SJCRH30 (cell line): ENCODE data around the gene MACC1. TPM values are rescaled to one million over a fixed set of nuclear protein-coding genes. Genes with fewer than 3 reads are reported as not detected.
"Not testable (repeated sequence)": the region's sequence is repeated elsewhere in the genome, so short reads cannot be mapped to it uniquely, and the experiment has no call there.

ENCODE experiments used
- DNase-seq, 2 experiments: peaks; one replicate each; pipeline ENCODE4 v3.0.0-alpha.2; 2015 to 2020
- H3K27ac ChIP-seq: fragments of 250-450 bp; sonication (Bioruptor Pico); 2 replicates; pipeline ENCODE4 v1.5.1; 2020; ENCODE audit warnings: mild to moderate bottlenecking, moderate library complexity
- H3K27me3 ChIP-seq: fragments of 250-450 bp; sonication (Bioruptor Pico); 2 replicates; pipeline ENCODE4 v1.5.1; 2020; ENCODE audit warnings: mild to moderate bottlenecking, moderate library complexity
- H3K36me3 ChIP-seq: fragments of 250-450 bp; sonication (Bioruptor Pico); 2 replicates; pipeline ENCODE4 v1.5.1; 2020; ENCODE audit warnings: mild to moderate bottlenecking, moderate library complexity
- H3K4me1 ChIP-seq: fragments of 250-450 bp; sonication (Bioruptor Pico); 2 replicates; pipeline ENCODE4 v1.5.1; 2020; ENCODE audit warnings: mild to moderate bottlenecking, moderate library complexity
- H3K4me3 ChIP-seq: fragments of 250-450 bp; sonication (Bioruptor Pico); 2 replicates; pipeline ENCODE4 v1.5.1; 2020; ENCODE audit warnings: mild to moderate bottlenecking, moderate library complexity
- H3K9me3 ChIP-seq: fragments of 250-450 bp; sonication (Bioruptor Pico); replicated peaks from 2 replicates; pipeline ENCODE4 v1.5.1; 2020; ENCODE audit warnings: mild to moderate bottlenecking, moderate library complexity
- total RNA-seq: library from RNA; depleted of rRNA; stranded (reverse); fragments of >200 nt; shearing (Covaris generic); gene quantifications from 2 replicates; pipeline ENCODE4 v1.2.3, GENCODE V29; 2014

The MACC1 gene
- total RNA-seq, 1 experiment from 2014 or later, result 0.08 TPM

DNA sequence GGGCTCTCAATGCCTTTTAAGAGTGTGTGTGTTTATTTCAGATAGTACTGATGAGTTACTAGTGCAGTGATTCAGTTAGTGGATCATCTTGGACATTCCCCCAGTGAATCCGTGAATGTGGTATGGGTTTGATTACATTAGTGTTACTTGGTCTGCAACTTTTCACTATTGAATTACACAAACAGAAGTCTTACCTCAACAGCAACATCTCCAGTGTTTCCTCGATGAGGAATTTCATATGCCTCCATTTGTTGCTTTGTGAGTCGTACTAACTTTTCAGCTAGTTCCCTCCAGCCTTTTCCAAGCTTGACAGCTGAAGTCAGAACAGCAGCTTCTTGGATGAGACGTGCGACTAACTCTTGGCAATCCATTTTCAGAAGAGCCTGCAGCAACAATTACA lies 63.2 kb downstream of the MACC1 start:
- Histone ChIP-seq H3K9me3 (no peaks in the 10 kb centered on the region), H3K4me1 (no peaks in the 10 kb centered on the region), H3K36me3 (no peaks in the 10 kb centered on the region), H3K4me3 (no peak overlapping the region), H3K27me3 (no peaks in the 10 kb centered on the region), H3K27ac (no peak overlapping the region)
- DNase-seq, result no peak

DNA sequence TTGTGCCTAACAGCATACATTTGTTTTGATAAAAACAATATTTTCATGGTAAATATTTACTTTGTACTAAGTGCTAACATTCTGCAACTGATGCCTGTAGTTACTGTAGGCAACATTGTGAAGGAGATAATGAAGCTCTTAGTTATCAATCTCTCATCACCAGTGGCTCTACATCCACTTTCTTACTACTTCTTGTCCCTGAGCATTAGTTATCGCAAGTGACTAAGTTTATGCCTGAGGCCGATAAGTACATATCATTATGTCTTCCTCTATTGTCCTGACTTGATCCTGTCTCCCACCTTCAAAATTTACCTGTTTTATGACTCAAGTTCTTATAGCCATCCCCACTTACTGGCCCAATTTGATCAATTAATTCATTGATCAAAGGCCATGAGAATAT lies 63.6 kb downstream of the MACC1 start:
- Histone ChIP-seq H3K4me3 (no peak overlapping the region), H3K9me3 (no peaks in the 10 kb centered on the region), H3K27me3 (no peaks in the 10 kb centered on the region), H3K27ac (no peak overlapping the region), H3K36me3 (no peaks in the 10 kb centered on the region), H3K4me1 (no peaks in the 10 kb centered on the region)
- DNase-seq, result no peak

DNA sequence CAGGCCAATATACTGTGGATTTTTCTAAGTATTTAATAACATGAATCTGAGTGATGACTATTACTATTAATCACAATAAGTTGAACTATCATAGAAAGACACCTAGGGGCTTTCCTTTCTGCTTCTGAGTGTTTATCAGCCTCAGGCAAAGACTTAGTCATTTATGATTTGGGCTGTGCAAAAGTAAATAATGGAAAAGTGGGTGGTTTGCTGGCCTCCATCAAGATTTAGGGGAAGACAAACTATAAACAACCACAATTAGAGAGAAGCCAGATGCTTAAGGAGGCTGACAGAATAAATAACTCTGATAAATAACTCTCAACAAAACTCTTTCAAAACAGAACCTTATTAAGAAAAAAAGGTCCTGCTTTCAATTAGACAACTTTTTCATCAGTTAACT lies 64.7 kb downstream of the MACC1 start:
- DNase-seq, result no peak
- no peaks in the 10 kb centered on the region for H3K36me3 ChIP-seq
- no peaks in the 10 kb centered on the region for H3K9me3 ChIP-seq
- no peaks in the 10 kb centered on the region for H3K4me1 ChIP-seq
- H3K27me3 ChIP-seq, result no peaks in the 10 kb centered on the region
- no peak overlapping the region for H3K27ac ChIP-seq
- H3K4me3 ChIP-seq, result no peak overlapping the region

DNA sequence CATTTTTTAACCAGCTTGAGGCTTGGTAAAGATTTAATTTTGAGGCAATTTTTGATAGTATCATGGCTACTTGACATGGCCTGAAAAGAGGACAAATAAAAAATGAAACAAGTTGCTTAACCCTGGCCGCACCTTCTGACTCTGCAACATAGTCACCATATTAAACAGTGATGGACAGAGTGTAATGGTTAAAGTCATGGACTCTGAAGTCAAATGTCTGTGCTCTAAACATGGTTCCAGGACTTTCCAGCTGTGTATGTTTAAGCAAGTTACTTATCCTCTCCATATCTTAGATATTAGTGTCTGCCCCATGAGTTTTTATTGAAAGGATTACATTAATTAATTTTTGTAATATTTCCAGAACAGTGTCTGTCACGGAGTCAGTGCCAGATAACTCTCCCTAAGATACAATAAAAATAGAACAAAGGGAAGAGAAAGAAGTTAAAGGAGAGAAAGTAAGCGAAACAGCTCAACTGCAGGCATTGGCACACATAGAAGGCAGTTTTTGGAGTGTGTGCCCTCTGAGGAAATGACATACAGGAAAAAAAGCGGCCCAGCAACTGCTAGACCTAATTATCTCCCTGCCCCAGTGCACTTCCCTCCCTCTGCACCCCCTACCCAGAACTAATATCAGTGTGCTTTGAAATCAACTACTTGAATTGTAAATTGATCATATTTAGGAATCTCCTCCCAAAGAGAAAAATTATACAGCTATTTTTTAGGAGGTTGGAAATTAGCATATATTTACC lies 65.3 kb downstream of the MACC1 start:
- H3K27me3 ChIP-seq, result no peaks in the 10 kb centered on the region
- no peak overlapping the region for H3K4me3 ChIP-seq
- H3K36me3 ChIP-seq, result no peaks in the 10 kb centered on the region
- H3K4me1 ChIP-seq, result no peaks in the 10 kb centered on the region
- H3K9me3 ChIP-seq, result no peaks in the 10 kb centered on the region
- H3K27ac ChIP-seq, result no peak overlapping the region
- DNase-seq, result no peak

DNA sequence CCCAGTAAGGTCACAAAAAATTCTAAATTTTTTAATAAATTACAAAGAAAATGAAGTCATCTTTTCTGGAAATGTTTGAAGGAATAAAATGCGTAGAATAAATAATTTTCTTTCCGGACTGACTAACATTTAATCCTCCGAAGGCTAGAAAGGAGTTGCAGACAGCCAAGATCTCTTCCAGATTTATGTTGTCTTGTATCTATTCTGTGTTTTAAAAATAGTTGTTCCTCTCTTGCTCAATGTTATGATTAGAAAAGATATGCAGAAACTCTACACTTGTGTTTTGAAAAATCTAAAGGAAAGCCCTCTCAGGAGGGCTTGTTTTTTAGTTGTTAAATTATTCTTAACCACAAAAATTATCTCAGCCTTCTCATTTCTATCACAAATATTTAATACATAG lies 70.7 kb downstream of the MACC1 start:
- Histone ChIP-seq H3K4me3 (no peak overlapping the region), H3K36me3 (no peaks in the 10 kb centered on the region), H3K9me3 (no peaks in the 10 kb centered on the region), H3K27ac (no peak overlapping the region), H3K4me1 (0 out of 2 replicates have a peak, but pooled peaks cover 3% of the 10 kb centered on the region), H3K27me3 (no peaks in the 10 kb centered on the region)
- DNase-seq, result no peak

DNA sequence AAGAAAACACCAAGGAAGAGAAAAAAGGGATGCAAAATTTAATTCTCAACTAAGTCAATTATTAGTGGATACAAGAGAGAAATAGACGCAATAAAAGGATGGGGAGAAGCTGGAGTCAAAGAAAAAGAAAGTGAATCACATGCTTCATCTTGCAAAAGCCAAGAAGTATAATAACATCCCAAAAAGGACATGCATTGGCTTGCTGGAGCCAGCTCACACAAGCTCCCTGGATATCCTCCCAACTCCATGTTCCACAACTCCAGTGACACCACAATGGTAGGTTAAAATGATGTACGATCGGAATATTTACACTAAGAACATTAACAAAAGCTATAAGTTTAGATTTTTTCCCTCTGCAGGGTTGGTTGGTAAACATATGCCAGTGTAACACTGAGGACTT lies 72.4 kb downstream of the MACC1 start:
- no peaks in the 10 kb centered on the region for H3K27me3 ChIP-seq
- H3K4me1 ChIP-seq, result 0 out of 2 replicates have a peak, but pooled peaks cover 3% of the 10 kb centered on the region
- H3K27ac ChIP-seq, result no peak overlapping the region
- no peak overlapping the region for H3K4me3 ChIP-seq
- H3K36me3 ChIP-seq, result no peaks in the 10 kb centered on the region
- no peak for DNase-seq
- H3K9me3 ChIP-seq, result no peaks in the 10 kb centered on the region

DNA sequence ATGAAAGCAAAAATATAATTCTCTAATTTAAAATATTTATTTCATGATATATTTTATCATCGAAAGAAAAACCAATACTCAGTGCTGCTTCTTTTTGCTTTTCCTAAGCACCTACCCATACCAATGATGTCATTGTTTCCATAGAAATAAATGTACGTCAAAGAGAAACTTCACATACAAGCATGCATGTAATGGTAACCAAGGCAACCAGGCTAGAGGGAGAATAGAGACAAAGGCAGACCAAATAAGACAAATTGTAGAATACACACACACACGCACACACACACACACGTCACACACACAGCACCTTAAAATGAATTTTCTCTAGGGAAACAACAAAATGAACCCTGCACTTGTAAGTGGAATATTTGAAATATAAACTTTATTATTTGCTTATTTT lies 75.5 kb downstream of the MACC1 start:
- Histone ChIP-seq H3K27me3 (no peaks in the 10 kb centered on the region), H3K27ac (no peak overlapping the region), H3K36me3 (no peaks in the 10 kb centered on the region), H3K9me3 (no peaks in the 10 kb centered on the region), H3K4me1 (0 out of 2 replicates have a peak, but pooled peaks cover 3% of the 10 kb centered on the region), H3K4me3 (no peak overlapping the region)
- DNase-seq, result no peak

DNA sequence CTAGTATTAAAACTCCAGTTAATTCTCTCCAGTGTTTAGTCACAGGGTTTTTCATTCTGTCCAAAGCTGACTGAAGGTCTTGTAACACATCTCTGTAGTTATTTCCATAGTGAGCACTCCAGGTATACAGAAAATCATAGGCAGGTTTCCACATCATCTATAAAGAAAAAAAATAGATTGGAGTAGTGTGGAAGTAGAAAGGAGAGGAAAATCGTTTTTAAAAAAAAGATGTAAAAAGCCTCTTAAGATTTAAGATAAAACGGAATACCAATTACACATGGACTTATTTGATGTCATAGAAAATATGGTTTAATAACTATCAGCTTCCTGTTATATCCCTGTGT lies 76.2 kb downstream of the MACC1 start:
- H3K27ac ChIP-seq, result no peak overlapping the region
- H3K9me3 ChIP-seq, result no peaks in the 10 kb centered on the region
- H3K36me3 ChIP-seq, result no peaks in the 10 kb centered on the region
- no peak for DNase-seq
- no peaks in the 10 kb centered on the region for H3K4me1 ChIP-seq
- H3K27me3 ChIP-seq, result no peaks in the 10 kb centered on the region
- no peak overlapping the region for H3K4me3 ChIP-seq

DNA sequence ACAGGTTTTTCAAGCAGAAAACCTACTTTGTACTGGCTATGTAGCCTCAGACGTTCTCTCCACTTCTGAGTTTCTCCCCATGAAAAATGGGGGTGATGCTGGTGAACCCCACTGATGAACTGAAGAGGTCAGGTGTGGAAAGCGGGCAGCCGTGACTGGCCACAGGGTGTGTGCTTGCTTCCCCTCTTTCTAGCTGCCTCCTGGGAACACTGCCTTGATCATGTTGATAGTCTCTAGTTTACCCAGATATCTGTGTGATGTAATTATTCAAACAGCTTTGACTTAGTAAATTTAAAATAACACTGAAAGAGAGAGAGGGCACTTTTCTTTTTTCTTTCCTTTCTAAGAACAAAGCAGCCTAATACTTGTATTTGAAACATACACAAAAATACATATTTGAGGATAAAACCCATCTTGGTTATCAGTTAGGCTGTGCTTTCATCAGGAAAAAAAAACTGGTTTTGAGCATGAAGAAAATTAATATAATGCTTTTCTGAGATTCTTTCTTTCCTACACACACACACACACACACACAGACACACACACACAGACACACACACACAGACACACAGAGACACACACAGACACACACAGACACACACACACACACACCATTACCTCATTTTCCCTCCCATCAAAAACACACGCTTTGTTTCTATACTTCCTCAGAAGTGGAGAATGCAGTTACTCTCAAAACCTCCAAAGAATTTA lies 76.7 kb downstream of the MACC1 start:
- DNase-seq, result no peak
- no peaks in the 10 kb centered on the region for H3K36me3 ChIP-seq
- H3K9me3 ChIP-seq, result no peaks in the 10 kb centered on the region
- H3K4me1 ChIP-seq, result no peaks in the 10 kb centered on the region
- H3K27me3 ChIP-seq, result no peaks in the 10 kb centered on the region
- no peak overlapping the region for H3K27ac ChIP-seq
- H3K4me3 ChIP-seq, result no peak overlapping the region

DNA sequence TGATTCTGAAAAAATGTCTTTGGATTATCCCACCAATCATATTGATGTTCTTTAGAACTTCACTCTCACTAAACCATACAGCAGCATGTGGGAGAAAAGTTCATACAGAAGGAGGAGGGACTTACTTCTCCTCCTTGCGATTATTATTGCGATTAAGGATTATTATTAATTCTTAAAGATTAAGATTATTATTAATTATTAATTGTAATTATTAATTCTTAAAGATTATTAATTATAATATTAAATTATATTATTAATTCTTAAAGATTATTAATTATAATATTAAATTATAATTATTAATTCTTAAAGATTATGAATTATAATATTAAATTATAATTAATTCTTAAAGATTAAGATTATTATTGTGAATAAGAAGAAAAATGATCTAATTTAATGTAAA lies 80.5 kb downstream of the MACC1 start:
- H3K4me1 ChIP-seq, result peaks cover 14% of the 10 kb centered on the region
- no peaks in the 10 kb centered on the region for H3K9me3 ChIP-seq
- H3K27me3 ChIP-seq, result no peaks in the 10 kb centered on the region
- H3K4me3 ChIP-seq, result no peak overlapping the region
- no peak for DNase-seq
- H3K27ac ChIP-seq, result no peak overlapping the region
- H3K36me3 ChIP-seq, result no peaks in the 10 kb centered on the region

DNA sequence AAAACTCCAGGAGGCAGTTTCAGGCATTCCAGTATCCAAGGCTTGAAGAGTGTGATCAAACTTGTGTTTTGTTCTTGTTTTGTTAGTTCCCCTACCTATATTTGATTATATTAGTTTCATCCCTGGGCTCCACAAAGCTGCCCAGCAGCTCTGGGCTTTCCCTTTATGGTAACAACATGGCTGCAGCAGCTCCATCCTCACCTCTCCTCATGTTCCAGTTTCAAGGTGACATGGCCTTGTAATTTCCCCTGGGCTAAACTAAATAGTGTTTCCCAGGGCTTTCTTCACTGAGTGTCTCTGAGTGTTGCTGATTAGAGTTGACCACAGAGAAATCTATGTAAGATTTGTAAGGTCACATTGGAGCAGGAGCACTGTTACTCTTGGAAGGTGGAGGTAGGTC lies 83.4 kb downstream of the MACC1 start:
- Histone ChIP-seq H3K27me3 (no peaks in the 10 kb centered on the region), H3K36me3 (no peaks in the 10 kb centered on the region), H3K27ac (no peak overlapping the region), H3K4me3 (no peak overlapping the region), H3K9me3 (no peaks in the 10 kb centered on the region), H3K4me1 (peaks cover 14% of the 10 kb centered on the region)
- no peak for DNase-seq

DNA sequence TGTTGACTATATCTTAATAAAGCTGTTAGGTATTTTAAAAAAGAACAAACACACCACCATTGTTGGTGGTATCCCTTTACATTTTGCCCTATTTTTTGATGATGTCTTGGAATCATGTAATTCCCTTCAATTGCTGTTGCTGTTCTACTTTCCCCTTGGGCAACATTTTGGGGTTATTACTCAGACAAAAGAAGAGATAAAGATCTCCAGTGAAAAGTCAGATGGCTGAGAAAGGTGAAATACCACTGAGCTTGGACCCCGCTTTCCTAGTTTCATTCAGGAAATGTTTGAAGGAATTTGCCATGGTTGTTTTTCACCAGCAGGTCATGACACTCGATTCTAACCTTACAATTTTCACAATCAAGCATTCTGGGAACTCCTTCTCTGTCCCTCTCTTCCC lies 84.6 kb downstream of the MACC1 start:
- Histone ChIP-seq H3K27me3 (no peaks in the 10 kb centered on the region), H3K36me3 (no peaks in the 10 kb centered on the region), H3K9me3 (no peaks in the 10 kb centered on the region), H3K4me3 (no peak overlapping the region), H3K27ac (no peak overlapping the region), H3K4me1 (peaks cover 14% of the 10 kb centered on the region)
- peak in 1 of 2 experiments; percentile 36 for DNase-seq

DNA sequence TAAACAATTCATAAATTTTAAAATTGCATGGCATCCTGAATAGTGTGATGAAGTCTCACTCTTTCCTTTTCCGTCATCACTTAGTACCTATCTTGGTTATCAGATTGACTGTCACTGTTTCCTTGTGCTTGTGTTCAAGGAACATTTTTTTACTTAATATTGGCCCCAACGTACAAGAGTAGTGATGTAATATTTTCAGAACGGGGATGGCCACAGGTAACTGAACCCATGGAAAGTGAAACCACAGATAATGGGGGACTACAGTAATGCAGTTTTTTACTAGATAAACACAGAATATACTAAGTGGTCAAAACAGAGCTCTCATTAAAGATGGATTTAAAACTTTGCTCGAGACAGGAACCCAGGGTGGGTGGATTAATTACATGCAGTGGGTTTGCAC lies 85.4 kb downstream of the MACC1 start:
- Histone ChIP-seq H3K4me3 (no peak overlapping the region), H3K4me1 (peaks cover 14% of the 10 kb centered on the region), H3K36me3 (no peaks in the 10 kb centered on the region), H3K27ac (no peak overlapping the region), H3K27me3 (no peaks in the 10 kb centered on the region), H3K9me3 (no peaks in the 10 kb centered on the region)
- peak in 1 of 2 experiments; percentile 51 for DNase-seq

DNA sequence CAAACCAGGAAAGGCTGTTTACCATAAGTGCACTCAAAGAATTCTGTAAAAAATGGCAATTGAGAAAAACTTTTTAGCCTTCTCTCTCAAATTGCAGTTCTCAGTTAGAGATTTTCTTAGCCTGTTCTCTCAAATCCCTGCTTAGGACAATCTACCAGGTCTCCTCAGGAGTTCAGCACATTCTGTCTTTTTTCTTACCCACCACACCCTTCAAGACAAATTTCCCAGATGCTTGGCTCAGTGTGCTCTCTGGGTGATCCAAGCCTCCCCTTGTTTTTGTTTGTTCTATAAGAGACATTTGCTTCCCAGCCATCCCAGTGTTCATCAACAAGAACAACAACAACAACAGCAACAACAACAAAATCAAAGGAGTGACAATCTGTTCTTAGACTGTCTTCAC lies 87.3 kb downstream of the MACC1 start:
- no peak for DNase-seq
- Histone ChIP-seq H3K4me3 (no peak overlapping the region), H3K36me3 (no peaks in the 10 kb centered on the region), H3K27ac (no peak overlapping the region), H3K27me3 (no peaks in the 10 kb centered on the region), H3K4me1 (peaks cover 14% of the 10 kb centered on the region), H3K9me3 (no peaks in the 10 kb centered on the region)

DNA sequence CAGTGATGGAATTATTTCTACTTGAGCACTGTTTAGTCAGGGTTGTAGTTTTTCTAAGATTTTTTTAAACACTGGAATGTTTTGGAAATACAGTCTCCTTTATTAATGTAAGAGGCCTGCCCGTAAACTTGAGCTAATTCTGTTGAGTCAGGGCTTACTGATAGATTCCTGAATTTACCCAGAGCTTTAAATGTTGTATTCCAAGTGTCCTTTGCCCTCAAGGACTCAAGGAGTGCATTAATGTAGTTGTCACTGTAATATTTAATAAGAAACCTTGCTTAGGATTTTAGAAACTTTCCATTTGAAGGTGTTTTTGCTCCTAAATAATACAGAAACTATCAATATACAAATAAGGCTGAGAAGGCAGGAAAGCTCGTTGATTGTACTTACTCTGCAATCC lies 89.2 kb downstream of the MACC1 start:
- Histone ChIP-seq H3K27ac (no peak overlapping the region), H3K4me3 (no peak overlapping the region), H3K9me3 (no peaks in the 10 kb centered on the region), H3K4me1 (peaks cover 13% of the 10 kb centered on the region), H3K27me3 (no peaks in the 10 kb centered on the region), H3K36me3 (no peaks in the 10 kb centered on the region)
- DNase-seq, result no peak

DNA sequence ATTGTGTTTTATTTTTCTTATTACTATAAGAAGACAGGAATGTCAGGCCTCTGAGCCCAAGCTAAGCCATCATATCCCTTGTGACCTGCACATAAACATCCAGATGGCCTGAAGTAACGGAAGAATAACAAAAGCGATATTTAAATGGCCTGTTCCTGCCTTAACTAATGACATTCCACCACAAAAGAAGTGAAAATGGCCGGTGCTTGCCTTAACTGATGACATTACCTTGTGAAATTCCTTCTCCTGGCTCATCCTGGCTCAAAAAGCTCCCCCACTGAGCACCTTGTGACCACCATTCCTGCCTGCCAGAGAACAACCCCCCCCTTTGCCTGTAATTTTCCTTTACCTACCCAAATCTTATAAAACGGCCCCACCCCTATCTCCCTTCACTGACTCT lies 91.1 kb downstream of the MACC1 start:
- DNase-seq, H3K27ac ChIP-seq, H3K9me3 ChIP-seq: not testable (repeated sequence)

More for the DNA sequence above, 91.1 kb downstream of the MACC1 start:
- H3K36me3 ChIP-seq, H3K4me1 ChIP-seq, H3K4me3 ChIP-seq, H3K27me3 ChIP-seq: not testable (repeated sequence)
